ENCODE results near the gene BET1.
"Not testable (repeated sequence)": the region's sequence is repeated elsewhere in the genome, so short reads cannot be mapped to it uniquely, and the experiment has no call there.

Gene BET1, protein sequence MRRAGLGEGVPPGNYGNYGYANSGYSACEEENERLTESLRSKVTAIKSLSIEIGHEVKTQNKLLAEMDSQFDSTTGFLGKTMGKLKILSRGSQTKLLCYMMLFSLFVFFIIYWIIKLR

DNA sequence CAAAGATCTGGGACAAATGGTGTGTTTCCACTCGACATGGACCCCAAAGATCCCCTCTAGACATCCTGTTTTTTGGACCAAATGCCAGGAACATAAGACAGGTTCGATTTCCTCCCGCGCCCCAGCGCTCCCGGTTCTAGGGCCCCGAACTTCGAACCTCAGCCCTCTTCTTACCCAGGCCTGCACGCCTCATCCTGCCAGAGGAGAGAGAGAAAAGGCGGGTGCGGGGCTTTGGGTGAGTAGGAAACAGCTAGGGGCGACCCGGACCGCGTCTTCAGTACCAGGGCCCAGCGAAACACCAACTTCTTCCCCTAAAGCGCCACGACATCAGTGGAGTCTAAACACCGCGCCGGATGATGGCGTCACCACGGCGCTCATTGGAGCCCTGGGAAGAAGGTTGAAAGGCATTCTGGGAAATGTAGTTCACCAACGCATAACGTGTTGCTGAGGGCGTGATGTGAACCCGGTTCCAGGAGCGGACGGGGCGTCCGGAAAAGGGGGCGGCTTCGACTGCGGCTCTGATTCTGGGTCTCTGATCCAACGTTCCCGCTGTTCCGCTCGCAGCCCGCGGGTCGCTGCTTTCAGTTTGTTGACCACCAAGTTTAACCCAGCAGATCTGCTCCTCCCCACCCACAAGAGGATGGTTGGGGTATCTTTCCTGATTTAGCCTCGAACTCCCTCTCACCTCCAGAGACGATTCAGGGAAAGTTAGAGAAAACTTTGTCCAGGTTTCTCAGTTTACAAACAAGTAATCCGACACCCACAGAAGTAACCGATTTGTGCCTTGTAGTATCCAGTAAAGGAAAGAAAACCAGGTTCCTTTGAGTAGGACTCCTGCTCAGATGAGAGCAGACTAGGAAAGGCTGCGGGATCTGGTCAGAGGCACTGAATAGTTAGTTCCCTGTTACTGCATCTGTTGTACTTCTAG, at the start of gene BET1:
Gene BET1 (minus strand): TSS at position 332 of the 928 bp plus-strand sequence. CDS start 139 bp downstream, at position 193.
- peak; percentile 77 to 91 (median 86) for DNase-seq (ENCODE audit: low read depth in 4 of 4, low spot score in 1 of 4)

DNA sequence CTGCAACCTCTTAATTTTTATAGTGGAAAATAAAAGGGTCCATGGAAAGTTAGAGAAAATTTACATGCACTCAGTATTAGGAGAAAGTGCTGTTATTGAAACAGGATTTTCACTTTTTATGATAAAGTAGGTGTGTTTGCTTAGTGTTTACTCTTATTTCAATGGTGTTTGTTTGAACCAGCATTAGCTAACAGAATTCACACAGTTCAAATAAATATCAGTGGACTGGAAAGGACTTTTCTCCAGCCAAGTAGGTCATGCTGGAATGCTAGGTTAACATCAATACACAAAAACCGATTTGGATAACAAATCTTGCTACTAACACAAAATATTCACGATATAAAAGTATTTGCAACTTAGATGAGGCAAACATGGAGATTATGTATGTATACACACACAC, 49.4 kb upstream of the BET1 start:
- no peak for DNase-seq (ENCODE audit: low read depth in 4 of 4, low spot score in 1 of 4)

DNA sequence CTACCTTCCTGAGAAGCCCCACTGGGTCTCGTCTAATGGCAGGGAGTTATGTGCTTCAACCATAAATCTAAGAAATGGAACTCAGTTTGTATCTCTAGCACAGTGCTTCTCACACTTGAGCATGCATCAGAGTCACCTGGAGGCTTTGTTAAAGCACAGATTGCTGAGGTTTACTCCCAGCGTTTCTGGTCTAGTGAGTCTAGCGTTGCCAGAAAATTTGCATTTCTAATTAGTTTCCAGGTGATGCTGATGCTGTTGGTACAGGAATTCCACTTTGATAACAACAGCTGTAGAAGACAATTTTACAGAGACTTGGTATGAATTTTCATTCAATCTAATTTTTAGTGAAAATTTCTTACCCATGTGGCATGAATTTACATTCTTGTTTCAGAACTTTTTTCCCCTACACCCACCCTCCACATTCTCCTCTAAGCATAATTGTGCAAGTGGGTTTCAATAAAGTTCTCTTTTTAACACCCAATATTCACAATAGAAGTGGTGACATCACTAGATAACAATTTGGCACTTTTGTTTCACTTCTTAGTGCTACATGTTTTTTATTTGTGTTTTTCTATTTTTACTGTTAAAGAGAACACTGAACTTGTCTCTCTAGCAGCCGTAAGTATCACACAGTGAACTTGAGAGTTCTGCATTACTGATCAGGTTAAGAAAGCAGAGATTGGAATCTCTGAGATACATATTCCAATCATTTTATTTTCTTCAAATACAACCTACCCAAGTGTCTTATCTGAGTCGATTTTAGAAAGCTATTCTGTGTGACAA, 48.4 kb upstream of the BET1 start:
- DNase-seq (ENCODE audit: low read depth in 4 of 4, low spot score in 1 of 4): no peak

DNA sequence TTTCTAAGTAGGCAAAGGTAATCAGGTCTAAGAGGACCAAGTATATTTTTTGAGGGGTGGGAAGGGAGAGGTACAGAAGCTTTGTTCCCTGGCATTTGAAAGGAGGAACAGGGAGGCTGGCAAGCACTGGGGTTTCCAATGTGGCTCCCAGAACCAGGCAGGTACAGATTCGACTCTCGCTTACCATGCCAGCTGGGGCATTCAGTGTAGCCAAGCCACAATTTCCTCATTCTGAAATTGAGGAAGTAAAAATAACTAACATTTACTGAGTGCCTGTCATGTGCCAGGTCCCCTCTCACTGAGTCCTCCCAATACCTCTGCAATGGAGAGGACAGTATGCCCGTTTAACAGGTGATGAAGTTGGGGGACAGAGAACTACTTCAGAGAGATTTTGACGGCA, 45.9 kb upstream of the BET1 start:
- no peak for DNase-seq (ENCODE audit: low read depth in 4 of 4, low spot score in 1 of 4)

DNA sequence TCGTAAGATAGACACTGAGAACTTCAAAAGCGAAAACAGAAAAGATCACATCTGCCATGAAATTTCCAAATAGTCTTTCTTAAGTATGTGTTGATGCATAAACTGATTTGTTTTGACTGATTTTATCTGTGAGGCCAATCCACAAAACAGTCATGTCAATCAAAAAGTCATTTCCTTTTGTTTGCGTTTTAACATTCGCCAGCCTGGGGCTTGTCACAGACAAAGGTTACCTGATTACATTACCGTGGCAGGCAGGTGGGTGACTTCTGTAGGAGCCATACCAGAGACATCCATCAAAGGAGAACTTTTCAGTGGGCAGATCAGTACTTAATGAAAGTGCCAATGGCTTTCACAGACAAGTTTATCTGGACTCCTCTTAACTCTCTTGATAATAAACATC, 45.5 kb upstream of the BET1 start:
- DNase-seq (ENCODE audit: low read depth in 4 of 4, low spot score in 1 of 4): no peak

DNA sequence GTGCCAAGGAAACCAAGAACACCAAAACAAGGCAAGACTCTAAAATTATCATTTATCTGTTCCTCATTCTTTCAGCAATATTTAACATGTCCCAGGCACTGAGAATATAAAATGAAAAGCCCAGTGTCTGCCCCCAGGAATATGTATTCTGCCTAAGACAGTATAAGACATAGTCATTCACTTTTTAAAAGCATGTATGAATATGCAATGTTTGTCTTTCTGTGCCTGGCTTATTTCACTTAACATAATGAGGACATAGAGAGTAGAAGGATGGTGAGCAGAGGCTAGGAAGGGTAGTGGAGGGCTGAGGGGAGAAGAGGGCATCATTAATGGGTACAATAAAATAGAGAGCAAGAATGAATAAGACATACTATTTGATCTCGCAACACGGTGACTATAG, 44.6 kb upstream of the BET1 start:
- no peak for DNase-seq (ENCODE audit: low read depth in 4 of 4, low spot score in 1 of 4)

DNA sequence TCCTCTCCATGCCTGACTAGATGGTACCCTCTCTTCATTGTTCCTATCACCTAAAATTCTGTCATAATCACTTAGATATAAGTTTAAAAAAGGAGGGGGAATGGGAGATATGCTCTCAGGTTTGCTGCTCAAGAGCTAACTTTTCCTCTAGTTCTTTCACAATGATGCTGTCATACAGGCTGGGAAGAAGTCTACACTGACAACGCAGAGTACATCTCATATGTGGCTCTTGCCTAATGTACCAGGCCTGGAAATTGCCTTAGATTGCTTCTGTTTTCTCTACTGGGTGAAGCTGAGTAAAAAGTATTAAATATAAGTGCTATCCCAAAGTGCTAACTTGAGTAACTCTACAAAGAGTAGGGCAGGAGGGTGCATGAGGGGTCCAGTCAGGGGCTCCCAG, 43.8 kb upstream of the BET1 start:
- no peak for DNase-seq (ENCODE audit: low read depth in 4 of 4, low spot score in 1 of 4)

DNA sequence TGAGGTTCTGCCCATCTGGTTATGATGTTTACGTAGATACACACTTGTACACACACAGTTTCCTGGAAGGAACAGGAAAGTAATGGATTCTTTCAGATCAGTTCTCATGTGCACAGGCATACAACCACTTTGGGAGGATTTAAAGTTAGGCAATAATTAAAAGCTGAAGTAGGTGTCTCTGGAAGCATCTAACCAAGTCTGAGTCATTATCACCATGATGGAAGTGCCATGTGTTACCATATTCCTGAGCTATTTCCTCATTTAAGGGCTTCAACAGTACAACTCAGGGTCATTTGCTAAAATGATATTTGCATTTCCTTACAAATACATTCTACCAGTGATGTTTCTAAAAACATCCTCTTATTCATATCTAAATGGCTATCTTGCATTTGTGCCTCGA, 41.4 kb upstream of the BET1 start:
- DNase-seq (ENCODE audit: low read depth in 4 of 4, low spot score in 1 of 4): no peak

DNA sequence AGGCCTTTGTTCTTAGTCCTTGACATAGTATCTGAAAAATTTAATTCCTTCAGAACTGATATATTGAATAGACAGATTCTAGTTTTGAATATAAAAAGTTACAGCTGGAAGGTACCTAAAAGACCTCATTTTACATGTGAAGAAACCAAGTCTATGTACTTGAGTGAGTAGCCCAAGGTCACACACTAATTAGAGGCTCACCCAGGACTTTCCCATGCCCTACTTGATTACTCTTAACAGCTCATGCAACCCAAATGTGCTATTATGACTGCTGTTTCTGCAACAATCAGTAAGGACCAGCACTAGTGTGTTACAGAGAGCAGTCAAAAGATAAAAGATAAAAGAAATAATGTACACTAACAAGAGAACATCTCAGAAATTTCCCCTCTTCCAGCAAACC, 40.7 kb upstream of the BET1 start:
- DNase-seq (ENCODE audit: low read depth in 4 of 4, low spot score in 1 of 4): no peak

DNA sequence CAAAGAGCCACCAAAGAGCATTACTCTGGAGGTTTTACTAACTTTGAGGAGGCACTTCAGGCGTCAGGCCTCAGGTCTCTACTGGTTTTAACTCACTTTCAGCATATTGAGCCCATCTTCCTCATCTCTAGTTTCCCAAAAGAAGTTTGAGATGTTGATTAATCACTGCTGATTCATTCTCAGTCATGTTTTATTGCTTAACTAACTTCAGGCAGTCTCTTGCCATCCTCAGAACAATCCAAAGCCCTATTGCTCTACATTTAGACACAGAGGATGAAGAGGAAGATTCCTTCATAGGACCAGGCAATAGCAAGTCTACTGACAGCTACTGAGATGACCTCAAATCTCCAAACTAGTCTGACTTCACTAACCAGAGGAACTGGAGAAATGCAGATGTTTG, 39.1 kb upstream of the BET1 start:
- no peak for DNase-seq (ENCODE audit: low read depth in 4 of 4, low spot score in 1 of 4)

DNA sequence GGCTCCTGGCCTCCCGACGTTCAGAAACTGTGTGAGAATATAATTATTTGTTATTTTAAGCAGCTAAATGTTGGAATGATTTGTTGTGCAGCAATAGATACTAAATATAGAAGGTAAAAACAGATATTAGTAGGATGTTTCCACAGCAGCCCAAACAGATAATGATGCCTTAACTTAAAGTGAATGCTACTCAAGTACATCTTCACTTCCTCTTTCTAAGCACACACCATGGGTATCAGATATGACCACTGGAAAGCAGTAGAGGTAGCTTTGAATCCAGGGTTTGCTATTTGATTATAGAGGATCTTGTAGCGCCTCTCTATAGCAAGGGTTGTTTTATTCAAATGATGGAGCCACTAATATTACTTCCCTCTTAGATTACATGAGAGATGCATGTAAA, 38.2 kb upstream of the BET1 start:
- DNase-seq (ENCODE audit: low read depth in 4 of 4, low spot score in 1 of 4): no peak

DNA sequence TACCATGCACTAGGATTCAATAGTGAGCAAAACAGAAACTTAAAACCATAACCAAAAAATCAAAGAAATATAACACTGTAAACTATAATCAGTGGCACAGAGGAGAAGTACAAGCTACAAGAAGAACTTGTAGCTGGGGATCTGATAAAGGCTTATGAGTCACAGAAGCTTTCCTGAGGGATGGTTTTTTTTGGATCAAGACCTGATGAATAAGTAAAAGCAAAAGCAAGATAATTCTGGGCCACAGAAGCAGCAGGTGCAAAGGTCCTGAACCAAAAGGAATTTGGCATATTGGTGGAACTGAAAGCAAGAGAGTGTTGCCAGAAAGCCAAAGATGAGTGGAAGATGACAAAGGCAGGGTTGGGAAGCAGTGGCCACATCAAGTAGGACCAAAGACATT, 37.4 kb upstream of the BET1 start:
- no peak for DNase-seq (ENCODE audit: low read depth in 4 of 4, low spot score in 1 of 4)

DNA sequence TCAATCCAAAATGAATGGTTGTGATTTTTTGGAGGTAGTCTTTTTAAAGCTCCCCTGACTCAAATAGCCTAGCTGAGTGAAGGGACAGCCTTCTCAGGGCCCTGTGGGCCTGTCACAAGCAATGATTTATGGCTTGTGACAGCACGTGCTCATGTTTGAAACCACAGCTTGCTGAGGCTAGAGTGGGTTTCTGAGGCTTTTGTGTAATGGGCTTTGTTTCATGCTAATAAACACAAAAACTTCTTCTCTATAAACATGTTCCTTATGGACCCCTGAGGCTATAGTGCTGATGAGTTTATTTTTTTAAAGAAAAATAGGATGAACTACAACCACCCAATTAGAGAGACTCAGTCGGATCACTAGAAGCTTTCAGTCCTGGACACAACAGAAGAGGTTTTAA, 36.1 kb upstream of the BET1 start:
- no peak for DNase-seq (ENCODE audit: low read depth in 4 of 4, low spot score in 1 of 4)

DNA sequence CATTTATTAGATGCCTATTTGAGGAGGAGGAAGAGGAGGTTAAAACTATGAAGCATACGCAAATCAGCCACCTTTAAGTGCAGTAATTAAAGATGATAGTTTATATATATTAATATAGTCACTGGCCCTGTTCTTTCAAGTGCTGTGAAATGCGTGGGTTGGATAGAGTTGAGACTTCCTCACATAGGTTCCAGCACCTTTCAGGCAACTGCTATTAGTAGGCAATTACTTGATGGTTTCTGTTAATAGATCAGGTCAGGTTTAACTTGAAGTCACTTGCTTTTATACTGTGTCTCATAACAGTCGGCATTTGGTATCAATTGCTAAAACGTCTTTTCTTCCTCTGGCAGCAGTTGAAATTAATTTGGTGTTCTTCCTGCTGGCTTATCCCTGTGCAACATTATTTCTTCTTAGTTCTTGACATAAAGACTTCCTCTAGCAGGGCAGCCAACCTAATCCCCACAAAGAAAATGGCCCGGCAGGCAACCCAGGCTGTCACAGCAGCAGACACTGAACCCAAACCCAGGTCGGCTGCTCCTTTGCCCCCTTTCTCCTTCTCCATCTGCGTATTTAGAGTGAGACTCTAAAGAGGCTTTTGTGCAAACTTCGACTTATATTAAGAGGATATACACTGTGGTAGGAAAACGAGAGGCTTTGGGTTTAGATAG, 35.3 kb upstream of the BET1 start:
- DNase-seq (ENCODE audit: low read depth in 4 of 4, low spot score in 1 of 4): no peak

DNA sequence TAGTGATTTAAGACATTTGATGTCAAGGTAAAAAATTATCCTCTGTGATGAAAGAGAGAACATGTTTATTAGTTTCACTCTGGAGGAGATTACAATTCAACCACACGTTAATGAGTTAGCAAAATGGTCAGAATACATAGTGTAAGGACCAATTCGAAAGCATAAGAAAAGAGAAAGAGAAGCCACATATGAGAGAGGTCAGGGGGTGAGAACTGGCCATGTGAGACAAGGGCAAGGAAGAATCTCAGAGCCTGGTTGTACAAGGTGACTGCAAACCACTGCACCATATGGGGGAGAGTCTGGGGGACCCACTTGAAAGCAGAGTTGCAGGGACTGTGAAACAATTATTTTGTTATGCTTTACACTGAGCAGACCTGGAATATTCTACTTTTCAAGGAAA, 27.7 kb upstream of the BET1 start:
- DNase-seq (ENCODE audit: low read depth in 4 of 4, low spot score in 1 of 4): no peak

DNA sequence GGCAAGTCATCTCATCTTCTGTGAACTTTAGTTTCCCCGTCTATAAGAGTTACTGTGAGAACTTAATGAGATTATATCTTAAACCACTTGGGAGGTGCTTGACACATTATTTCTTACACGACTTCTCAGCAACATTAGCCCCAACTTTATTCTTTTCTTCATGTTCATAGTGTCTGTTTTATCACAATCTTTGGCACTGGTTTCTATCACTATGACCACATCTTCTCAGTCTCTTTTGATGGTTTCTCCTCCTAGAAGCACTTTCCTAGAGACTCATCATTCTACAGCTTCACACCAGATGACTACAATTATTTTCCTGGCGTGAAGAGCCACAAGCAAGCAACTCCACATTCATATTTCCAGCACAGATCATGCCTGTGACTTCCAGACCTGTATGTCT, 26.5 kb upstream of the BET1 start:
- no peak for DNase-seq (ENCODE audit: low read depth in 4 of 4, low spot score in 1 of 4)

DNA sequence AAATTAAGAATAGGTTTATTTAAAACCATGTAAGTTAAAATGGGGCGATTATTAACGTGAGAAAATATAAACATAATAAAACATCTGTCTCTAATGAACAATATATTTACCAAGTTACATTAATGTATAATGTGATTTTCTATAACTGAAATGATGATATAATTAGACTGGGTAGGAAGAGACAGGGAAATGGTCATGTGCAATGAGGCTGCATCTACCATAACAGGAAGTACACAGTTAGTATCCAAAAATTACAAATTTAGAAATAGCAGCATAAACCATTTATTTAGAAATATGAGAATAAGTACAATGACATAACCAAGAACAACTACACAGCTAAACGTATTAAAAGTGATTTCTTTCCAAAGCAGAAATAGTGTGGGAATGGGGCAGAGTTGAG, 25.8 kb upstream of the BET1 start:
- no peak for DNase-seq (ENCODE audit: low read depth in 4 of 4, low spot score in 1 of 4)

DNA sequence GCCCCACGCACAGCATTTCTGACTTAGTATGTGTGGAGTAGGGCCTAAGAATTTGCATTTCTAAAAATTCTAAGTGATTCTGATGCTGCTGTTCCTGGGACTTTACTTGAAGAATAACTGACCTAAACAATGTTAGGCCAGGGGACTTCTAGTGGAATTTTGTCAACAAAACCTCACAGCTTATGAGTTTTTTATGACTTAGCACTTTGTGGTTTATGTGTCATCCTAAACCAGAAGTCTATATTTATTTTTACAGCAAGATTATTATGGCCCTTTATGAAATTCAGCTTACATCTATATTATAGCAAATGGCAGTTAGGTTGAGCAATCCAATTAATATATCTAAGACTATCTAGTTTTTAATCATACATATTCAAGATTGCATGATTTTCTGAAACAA, 24.6 kb upstream of the BET1 start:
- DNase-seq (ENCODE audit: low read depth in 4 of 4, low spot score in 1 of 4): no peak

DNA sequence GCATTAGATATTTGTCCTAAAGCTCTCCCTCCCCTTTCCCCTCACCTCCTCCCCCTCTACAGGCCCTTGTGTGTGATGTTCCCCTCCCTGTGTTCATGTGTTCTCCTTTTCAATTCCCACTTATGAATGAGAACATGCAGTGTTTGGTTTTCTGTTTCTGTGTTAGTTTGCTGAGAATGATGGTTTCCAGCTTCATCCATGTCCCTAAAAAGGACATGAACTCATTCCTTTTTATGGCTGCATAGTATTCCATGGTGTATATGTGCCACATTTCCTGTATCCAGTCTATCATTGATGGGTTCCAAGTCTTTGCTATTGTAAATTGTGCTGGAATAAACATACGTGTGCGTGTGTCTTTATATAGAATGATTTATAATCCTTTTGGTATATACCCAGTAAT, 22.5 kb upstream of the BET1 start:
- DNase-seq (ENCODE audit: low read depth in 4 of 4, low spot score in 1 of 4): not testable (repeated sequence)

DNA sequence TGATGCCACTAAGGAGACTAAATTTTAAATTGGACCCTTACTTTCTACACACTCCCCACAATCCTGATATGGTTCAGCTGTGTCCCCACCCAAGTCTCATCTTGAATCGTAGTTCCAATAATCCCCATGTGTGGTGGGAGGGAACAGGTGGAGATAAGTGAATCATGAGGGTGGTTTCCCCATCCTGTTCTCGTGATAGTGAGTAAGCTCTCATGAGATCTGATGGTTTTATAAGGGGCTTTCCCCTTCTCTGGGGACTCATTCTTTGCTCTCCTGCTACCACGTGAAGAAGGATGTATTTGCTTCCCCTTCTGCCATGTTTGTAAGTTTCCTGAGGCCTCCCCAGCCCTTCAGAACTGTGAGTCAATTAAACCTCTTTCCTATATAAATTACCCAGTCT, 18.4 kb upstream of the BET1 start:
- peak in 1 of 4 experiments; percentile 2 for DNase-seq (ENCODE audit: low read depth in 4 of 4, low spot score in 1 of 4)

DNA sequence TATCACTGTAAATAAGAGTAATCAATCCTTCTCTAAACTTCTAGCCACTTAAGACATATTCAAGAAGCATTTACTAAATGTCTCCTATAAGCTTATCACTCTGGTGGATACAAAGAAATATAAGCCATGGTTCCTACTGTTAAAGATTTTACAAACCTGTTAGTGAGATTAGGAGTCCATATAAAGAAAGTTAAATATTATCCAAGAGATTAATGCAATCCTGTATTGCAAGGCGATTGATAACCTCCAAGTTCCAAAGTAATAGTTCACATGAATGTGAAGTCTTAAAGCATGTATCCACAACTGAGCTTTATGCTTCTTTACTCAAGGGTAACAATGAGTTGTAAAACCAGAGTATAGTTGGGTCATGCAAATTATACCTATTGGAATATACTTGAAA, 12.6 kb upstream of the BET1 start:
- no peak for DNase-seq (ENCODE audit: low read depth in 4 of 4, low spot score in 1 of 4)

DNA sequence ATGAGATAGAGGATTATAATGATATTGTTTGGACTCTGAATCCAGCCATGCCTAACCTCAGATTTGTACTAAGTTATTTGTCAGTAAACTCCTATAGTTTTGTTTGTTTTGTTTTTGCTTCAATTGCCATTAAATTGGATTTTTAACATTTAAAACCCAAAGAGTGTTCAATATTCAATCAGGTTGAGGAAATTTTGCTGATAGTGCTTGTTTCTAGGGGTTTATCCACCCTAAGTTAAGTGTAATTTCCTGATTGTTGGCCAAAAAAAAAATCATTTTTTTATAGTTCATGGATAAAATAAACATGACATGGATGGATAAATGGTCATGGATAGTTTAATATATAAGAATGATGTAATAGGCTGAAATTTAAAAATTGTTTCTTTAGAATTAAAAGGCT, 11.4 kb upstream of the BET1 start:
- no peak for DNase-seq (ENCODE audit: low read depth in 4 of 4, low spot score in 1 of 4)
